Skeletal muscle tissue (tissue), 4 donors: ENCODE measurements around the gene PDIA5. TPM values are rescaled to one million over a fixed set of nuclear protein-coding genes. Genes with fewer than 3 reads are reported as not detected.
A peak's percentile ranks its signal among the peaks of the same experiment; 100 is the strongest.

Experiments
- H3K27ac ChIP-seq: one replicate; pipeline ENCODE4 v1.7.0; 2013; ENCODE audit warnings: mild to moderate bottlenecking, low read depth, low read length, inconsistent platforms
- H3K27me3 ChIP-seq, 3 donors: one replicate each; pipeline ENCODE4 v1.7.0; 2013; ENCODE audit warnings: low read length in 3 of 3; ENCODE audit not compliant: control insufficient read depth in 3 of 3, insufficient read depth in 3 of 3
- H3K36me3 ChIP-seq, 3 donors: one replicate each; pipeline ENCODE4 v1.7.0; 2013; ENCODE audit warnings: low read length in 3 of 3; ENCODE audit not compliant: control insufficient read depth in 3 of 3, insufficient read depth in 3 of 3
- H3K4me1 ChIP-seq, 3 donors: one replicate each; pipeline ENCODE4 v1.7.0; 2013; ENCODE audit warnings: low read length in 3 of 3, mild to moderate bottlenecking in 3 of 3; ENCODE audit not compliant: control insufficient read depth in 3 of 3, insufficient read depth in 3 of 3
- H3K4me3 ChIP-seq, 3 donors: one replicate each; pipeline ENCODE4 v1.7.0; 2013; ENCODE audit warnings: low read length in 3 of 3
- H3K9ac ChIP-seq, 3 donors: one replicate each; pipeline ENCODE4 v1.7.0; 2013; ENCODE audit warnings: low read length in 3 of 3, mild to moderate bottlenecking in 3 of 3, moderate library complexity in 2 of 3, low read depth in 1 of 3
- H3K9me3 ChIP-seq, 3 donors: one replicate each; pipeline ENCODE4 v1.7.0; 2013; ENCODE audit warnings: low read length in 3 of 3; ENCODE audit not compliant: control insufficient read depth in 3 of 3
- total RNA-seq: library from RNA; depleted of rRNA; stranded (reverse); fragments of >200 nt; gene quantifications from one replicate; pipeline ENCODE4 v1.2.3, GENCODE V29; 2014
- donor health status: Osteomylitis.

PDIA5 gene
- total RNA-seq, 1 donor from 2014 or later = 12.0 TPM

DNA sequence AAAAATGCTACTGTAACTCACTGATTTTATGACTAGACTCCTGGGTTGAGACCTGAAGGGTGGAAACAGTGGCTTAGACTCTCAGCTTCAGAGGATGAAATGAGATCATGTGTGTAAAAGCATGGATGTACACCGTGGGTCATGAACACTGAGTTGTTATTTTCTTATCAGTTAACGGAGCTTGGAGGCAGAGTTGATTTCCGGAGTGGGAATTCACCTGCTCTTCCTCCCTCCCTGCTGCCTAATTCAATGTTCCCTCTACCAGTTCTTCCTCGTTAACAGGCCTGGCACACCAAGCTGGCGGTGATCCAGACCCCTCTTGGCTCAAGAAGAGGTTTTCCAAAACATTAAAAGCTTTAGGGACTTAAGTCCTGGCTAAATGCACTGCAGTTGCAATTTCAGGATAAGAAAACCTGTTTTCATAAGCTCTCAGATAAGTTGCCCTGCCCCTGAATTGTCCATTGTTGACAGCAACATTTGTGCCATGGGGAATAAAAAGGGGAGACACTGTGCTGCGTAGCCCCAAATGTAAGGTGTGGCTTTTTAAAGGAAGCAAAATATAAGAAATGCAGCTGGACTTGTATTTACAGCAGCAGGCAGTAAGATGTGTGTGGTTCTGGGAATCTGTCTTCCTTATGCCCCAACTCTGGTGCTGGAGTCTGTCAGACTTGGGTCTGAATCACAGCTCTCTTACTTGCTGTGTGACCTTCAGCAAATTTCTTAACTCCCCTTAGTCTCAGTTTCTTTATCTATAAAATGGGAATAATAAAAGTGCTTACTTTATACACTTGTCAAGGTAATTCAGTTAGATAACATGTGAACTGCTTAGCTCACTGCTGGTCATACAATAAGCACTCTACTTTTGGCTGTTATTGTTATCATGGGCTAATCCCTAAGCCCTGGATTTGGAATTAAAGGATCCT, 9.9 kb downstream of the PDIA5 start:
- H3K9me3 ChIP-seq = no peaks in the 10 kb centered on the region
- no peaks in the 10 kb centered on the region for H3K36me3 ChIP-seq
- peak overlapping the region; percentile 44 for H3K27ac ChIP-seq
- H3K4me3 ChIP-seq = no peak overlapping the region
- H3K9ac ChIP-seq = no peak overlapping the region
- peaks cover 13 to 30% (median 19%) of the 10 kb centered on the region in 3 donors for H3K4me1 ChIP-seq
- no peaks in the 10 kb centered on the region for H3K27me3 ChIP-seq

DNA sequence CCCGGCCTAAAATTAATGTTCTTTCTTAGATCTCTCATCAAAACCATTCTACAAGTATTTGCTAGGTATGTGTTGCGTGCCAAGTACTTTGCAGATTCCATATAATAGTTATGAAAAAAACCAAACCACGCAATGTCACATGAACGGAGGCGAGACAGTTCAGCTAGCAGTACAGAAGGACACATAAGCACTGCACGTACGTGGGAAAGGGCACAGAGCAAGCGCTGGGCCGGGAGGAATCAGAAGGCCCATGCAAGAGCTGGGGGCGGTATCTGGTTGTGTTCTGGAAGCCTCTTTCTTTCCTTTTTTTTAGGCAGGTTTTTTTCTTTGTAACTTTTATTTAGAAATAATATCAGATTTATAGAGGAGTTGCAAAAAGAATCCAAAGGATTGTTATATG, 11.3 kb downstream of the PDIA5 start:
- peaks cover 20 to 35% (median 28%) of the 10 kb centered on the region in 3 donors for H3K4me1 ChIP-seq
- no peaks in the 10 kb centered on the region for H3K36me3 ChIP-seq
- no peaks in the 10 kb centered on the region for H3K27me3 ChIP-seq
- no peak overlapping the region for H3K9ac ChIP-seq
- H3K27ac ChIP-seq = no peak overlapping the region
- no peak overlapping the region for H3K4me3 ChIP-seq
- H3K9me3 ChIP-seq = no peaks in the 10 kb centered on the region

- Histone ChIP-seq H3K27me3 (peaks cover 0 to 4% (median 0%) of the 10 kb centered on the region in 3 donors), H3K9ac (no peak overlapping the region), H3K4me3 (no peak overlapping the region), H3K36me3 (no peaks in the 10 kb centered on the region), H3K4me1 (peaks cover 37 to 54% (median 51%) of the 10 kb centered on the region in 3 donors), H3K27ac (no peak overlapping the region), H3K9me3 (no peaks in the 10 kb centered on the region)
Measured at GRCh38 chr3:123080864-123081562, 14.2 kb downstream of the PDIA5 start.

GRCh38 chr3:123081718-123082369, 15.0 kb downstream of the PDIA5 start:
- Histone ChIP-seq H3K4me1 (peaks cover 31 to 49% (median 42%) of the 10 kb centered on the region in 3 donors), H3K4me3 (no peak overlapping the region), H3K27ac (no peak overlapping the region), H3K36me3 (no peaks in the 10 kb centered on the region), H3K9ac (no peak overlapping the region), H3K27me3 (peaks cover 0 to 4% (median 0%) of the 10 kb centered on the region in 3 donors), H3K9me3 (no peaks in the 10 kb centered on the region)

DNA sequence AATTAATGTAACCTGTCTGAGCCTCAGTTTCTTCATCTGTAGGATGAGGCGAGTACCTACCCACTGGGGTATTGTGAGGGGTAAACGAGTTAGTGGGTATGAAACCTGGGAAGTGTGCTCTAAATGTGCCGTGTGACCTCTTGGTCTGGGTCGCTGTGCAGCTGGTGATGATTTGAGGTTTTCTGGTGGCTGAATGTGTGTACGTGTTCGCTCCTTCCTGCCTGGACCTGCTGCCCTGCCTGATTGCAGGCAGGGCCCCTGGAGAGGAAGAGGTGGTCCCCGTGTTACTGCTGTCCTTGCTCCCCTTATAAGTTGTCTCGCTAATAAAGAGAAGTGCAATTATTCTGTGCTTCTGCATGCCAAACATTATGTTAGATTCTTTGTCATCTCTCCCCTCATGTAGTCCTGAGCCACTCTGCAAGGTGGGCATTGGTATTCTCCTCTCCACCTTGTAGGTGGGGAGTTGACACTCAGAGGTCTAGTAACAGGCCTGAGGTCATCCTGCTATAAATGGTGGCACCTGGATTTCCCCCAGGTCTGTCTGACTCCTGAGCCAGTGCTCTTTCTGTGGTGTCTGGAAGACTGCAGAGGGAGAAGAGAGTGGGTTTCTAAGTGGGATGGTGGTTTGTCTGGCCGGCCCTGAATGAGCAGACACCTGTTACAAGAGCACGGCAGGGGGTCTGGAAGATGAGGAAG, 15.7 kb downstream of the PDIA5 start:
- Histone ChIP-seq H3K4me1 (peaks cover 27 to 46% (median 38%) of the 10 kb centered on the region in 3 donors), H3K27me3 (peaks cover 0 to 4% (median 0%) of the 10 kb centered on the region in 3 donors), H3K36me3 (no peaks in the 10 kb centered on the region), H3K9ac (no peak overlapping the region), H3K4me3 (no peak overlapping the region), H3K27ac (no peak overlapping the region), H3K9me3 (no peaks in the 10 kb centered on the region)

DNA sequence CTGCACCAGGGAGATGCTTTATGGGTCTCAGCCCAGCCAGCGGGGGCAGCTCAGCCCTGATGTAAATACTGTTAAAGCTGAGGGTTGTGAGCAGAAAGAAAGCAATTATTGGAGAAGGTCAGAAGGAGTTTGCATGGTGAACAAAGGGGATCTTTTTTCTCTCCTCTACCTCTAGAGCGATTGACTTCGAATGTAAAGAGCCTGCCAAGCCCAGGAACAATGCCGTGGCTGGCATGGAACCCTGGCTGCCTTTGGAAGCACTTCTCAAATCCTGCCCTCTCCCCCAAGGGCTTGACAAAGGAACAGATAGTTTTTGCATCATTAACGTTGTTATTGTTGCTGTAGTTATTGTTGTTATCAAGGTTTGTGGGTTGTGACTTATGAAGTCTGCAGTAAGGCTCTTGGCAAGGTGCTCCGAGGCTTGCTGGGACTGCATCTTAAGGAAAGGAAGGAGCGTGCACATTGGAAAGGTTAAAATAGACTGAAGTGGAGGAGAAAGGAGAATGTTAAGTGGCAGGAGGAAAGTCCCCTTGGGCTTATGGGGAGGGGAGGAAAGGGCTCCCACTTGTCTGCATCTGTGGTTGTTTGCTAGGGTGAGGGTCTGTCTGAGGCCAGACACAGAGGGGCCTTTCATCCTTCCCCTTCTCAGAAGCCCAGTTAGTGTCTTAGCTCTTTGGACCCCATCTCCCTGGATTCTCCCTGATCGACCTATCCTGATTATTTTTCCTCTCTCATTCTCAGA, 16.7 kb downstream of the PDIA5 start:
- H3K27ac ChIP-seq = no peak overlapping the region
- peak overlapping the region in 1 of 3 donors; percentile 47 for H3K9ac ChIP-seq
- H3K9me3 ChIP-seq = no peaks in the 10 kb centered on the region
- peaks cover 0 to 4% (median 0%) of the 10 kb centered on the region in 3 donors for H3K27me3 ChIP-seq
- H3K36me3 ChIP-seq = no peaks in the 10 kb centered on the region
- H3K4me1 ChIP-seq = peaks cover 27 to 46% (median 38%) of the 10 kb centered on the region in 3 donors
- H3K4me3 ChIP-seq = no peak overlapping the region

- H3K27me3 ChIP-seq = peaks cover 0 to 4% (median 0%) of the 10 kb centered on the region in 3 donors
- no peaks in the 10 kb centered on the region for H3K36me3 ChIP-seq
- peak overlapping the region in 1 of 3 donors; percentile 47 for H3K9ac ChIP-seq
- H3K9me3 ChIP-seq = no peaks in the 10 kb centered on the region
- H3K4me3 ChIP-seq = no peak overlapping the region
- H3K4me1 ChIP-seq = peaks cover 31 to 49% (median 43%) of the 10 kb centered on the region in 3 donors
- no peak overlapping the region for H3K27ac ChIP-seq
Measured at GRCh38 chr3:123084192-123084591, 17.4 kb downstream of the PDIA5 start.

DNA sequence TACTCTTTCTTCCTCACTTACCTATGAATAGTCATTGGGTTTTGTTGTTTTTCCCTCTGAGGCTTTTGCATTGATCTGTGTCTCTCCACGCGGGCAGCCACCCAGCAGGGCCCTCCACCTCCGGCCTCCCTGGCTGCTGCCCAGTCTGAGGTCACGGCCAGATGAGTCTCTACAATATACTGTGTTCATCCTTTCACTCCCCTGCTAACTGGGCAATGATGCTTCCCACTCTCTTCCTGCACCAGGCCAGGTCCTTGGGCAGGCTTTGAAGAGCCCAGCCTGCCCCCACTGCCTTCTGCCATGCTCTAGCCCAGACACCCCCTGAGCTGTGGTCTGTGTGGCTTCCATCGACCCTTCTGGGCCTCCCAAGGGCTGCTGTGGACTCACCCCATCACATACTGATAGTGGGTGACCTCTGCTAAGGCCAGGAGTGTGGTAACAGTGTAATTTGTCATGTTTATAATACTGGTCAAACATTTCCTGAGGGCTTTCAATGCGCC, 18.0 kb downstream of the PDIA5 start:
- H3K9me3 ChIP-seq = no peaks in the 10 kb centered on the region
- no peaks in the 10 kb centered on the region for H3K36me3 ChIP-seq
- H3K27ac ChIP-seq = no peak overlapping the region
- no peak overlapping the region for H3K9ac ChIP-seq
- peaks cover 0 to 4% (median 0%) of the 10 kb centered on the region in 3 donors for H3K27me3 ChIP-seq
- H3K4me3 ChIP-seq = no peak overlapping the region
- H3K4me1 ChIP-seq = peaks cover 37 to 55% (median 49%) of the 10 kb centered on the region in 3 donors
